ENCODE results near the gene CABP2. TPM values are rescaled to one million over a fixed set of nuclear protein-coding genes. Genes with fewer than 3 reads are reported as not detected.

Gene CABP2
- total RNA-seq, 6 experiments from 2014 or later, result not detected

- Mint-ChIP-seq H3K27ac (no peak overlapping the region), H3K4me1 (ENCODE audit: low read depth) (peaks cover 9% of the 10 kb centered on the region; the same call in 1 of the 2 replicates), H3K27me3 (ENCODE audit: insufficient read depth) (no peaks in the 10 kb centered on the region; the same call in 1 of the 2 replicates), H3K9me3 (no peaks in the 10 kb centered on the region), H3K4me3 (no peak overlapping the region), H3K36me3 (ENCODE audit: low read depth) (peaks cover 9% of the 10 kb centered on the region)
- DNase-seq, result no peak
- TF ChIP-seq CTCF (IDR thresholded peaks at IDR 0.05), result no peak
Measured at GRCh38 chr11:67498544-67498972, 24.7 kb downstream of the CABP2 start.

- TF ChIP-seq CTCF (IDR thresholded peaks at IDR 0.05), result no peak
- Mint-ChIP-seq H3K4me1 (ENCODE audit: low read depth) (peaks cover 9% of the 10 kb centered on the region; the same call in 1 of the 2 replicates), H3K27ac (no peak overlapping the region), H3K9me3 (no peaks in the 10 kb centered on the region), H3K4me3 (no peak overlapping the region), H3K36me3 (ENCODE audit: low read depth) (peaks cover 9% of the 10 kb centered on the region), H3K27me3 (ENCODE audit: insufficient read depth) (no peaks in the 10 kb centered on the region)
- no peak for DNase-seq
Measured at GRCh38 chr11:67497656-67498291, 25.5 kb downstream of the CABP2 start.

- no peak overlapping the region for H3K27ac Mint-ChIP-seq
- no peak for TF ChIP-seq CTCF (IDR thresholded peaks at IDR 0.05)
- no peak for DNase-seq
Measured at GRCh38 chr11:67496113-67496512, 27.1 kb downstream of the CABP2 start.

GRCh38 chr11:67495234-67496005 is 27.8 kb downstream of the CABP2 start:
- Mint-ChIP-seq H3K4me1 (ENCODE audit: low read depth) (no peaks in the 10 kb centered on the region), H3K27ac (no peak overlapping the region), H3K9me3 (no peaks in the 10 kb centered on the region), H3K4me3 (no peak overlapping the region), H3K36me3 (ENCODE audit: low read depth) (no peaks in the 10 kb centered on the region), H3K27me3 (ENCODE audit: insufficient read depth) (no peaks in the 10 kb centered on the region)
- no peak for DNase-seq
- no peak for TF ChIP-seq CTCF (IDR thresholded peaks at IDR 0.05)

More at GRCh38 chr11:67496113-67496512, 27.1 kb downstream of the CABP2 start:
- H3K4me1 Mint-ChIP-seq (ENCODE audit: low read depth), result peaks cover 6% of the 10 kb centered on the region; the same call in 1 of the 2 replicates
- H3K9me3 Mint-ChIP-seq, result no peaks in the 10 kb centered on the region
- no peak overlapping the region for H3K4me3 Mint-ChIP-seq
- peaks cover 7% of the 10 kb centered on the region for H3K36me3 Mint-ChIP-seq (ENCODE audit: low read depth)
- H3K27me3 Mint-ChIP-seq (ENCODE audit: insufficient read depth), result no peaks in the 10 kb centered on the region

- Mint-ChIP-seq H3K36me3 (ENCODE audit: low read depth) (no peaks in the 10 kb centered on the region), H3K27me3 (ENCODE audit: insufficient read depth) (peaks cover 3% of the 10 kb centered on the region; the same call in 1 of the 2 replicates), H3K4me3 (no peak overlapping the region), H3K9me3 (no peaks in the 10 kb centered on the region), H3K4me1 (ENCODE audit: low read depth) (no peaks in the 10 kb centered on the region), H3K27ac (no peak overlapping the region)
- DNase-seq, result no peak
- no peak for TF ChIP-seq CTCF (IDR thresholded peaks at IDR 0.05)
Measured at GRCh38 chr11:67494371-67495233, 28.6 kb downstream of the CABP2 start.

All from HFFc6 (cell line).